ENCODE data around the gene ITGB1.

- TF ChIP-seq CTCF (IDR thresholded peaks at IDR 0.05) = no peak
- no peak for TF ChIP-seq POLR2A (IDR thresholded peaks at IDR 0.05)
These were observed 12.9 kb upstream of the ITGB1 start for GRCh38 chr10:32970910-32971309.
